GM21447 (cell line): ENCODE data around the gene GAK.

ENCODE experiments used
- ATAC-seq: cut with Tn5 transposase; IDR thresholded peaks from one replicate; pipeline ENCODE4 v1.9.1; 2021; ENCODE audit not compliant: unreplicated experiment

GAK gene

GRCh38 chr4:909131-909571 lies 23.0 kb downstream of the GAK start:
- ATAC-seq, result no peak

- no peak for ATAC-seq
Observed at GRCh38 chr4:907691-908425, 24.3 kb downstream of the GAK start.

- ATAC-seq, result no peak
Observed at GRCh38 chr4:907103-907400, 25.1 kb downstream of the GAK start.

- no peak for ATAC-seq
Observed at GRCh38 chr4:906339-907102, 25.6 kb downstream of the GAK start.

- no peak for ATAC-seq
Observed at GRCh38 chr4:905485-906338, 26.4 kb downstream of the GAK start.

- ATAC-seq, result no peak
Observed at GRCh38 chr4:903066-904046, 28.8 kb downstream of the GAK start.

- ATAC-seq, result no peak
Observed at GRCh38 chr4:901192-901910, 30.8 kb downstream of the GAK start.

GRCh38 chr4:900721-901120 lies 31.4 kb downstream of the GAK start:
- ATAC-seq, result no peak

GRCh38 chr4:900073-900472 lies 32.0 kb downstream of the GAK start:
- no peak for ATAC-seq

- no peak for ATAC-seq
Observed at GRCh38 chr4:899556-899906, 32.6 kb downstream of the GAK start.

- no peak for ATAC-seq
Observed at GRCh38 chr4:898869-899555, 33.1 kb downstream of the GAK start.

GRCh38 chr4:898123-898522 lies 34.0 kb downstream of the GAK start:
- no peak for ATAC-seq

GRCh38 chr4:896630-897029 lies 35.5 kb downstream of the GAK start:
- ATAC-seq, result no peak

- ATAC-seq, result no peak
Observed at GRCh38 chr4:896216-896615, 35.9 kb downstream of the GAK start.

- no peak for ATAC-seq
Observed at GRCh38 chr4:895596-895995, 36.5 kb downstream of the GAK start.

- no peak for ATAC-seq
Observed at GRCh38 chr4:893995-894705, 38.0 kb downstream of the GAK start.

GRCh38 chr4:893276-893994 lies 38.7 kb downstream of the GAK start:
- ATAC-seq, result no peak

- ATAC-seq, result no peak
Observed at GRCh38 chr4:892780-893179, 39.3 kb downstream of the GAK start.
